K562 (cell line): Measurements from ENCODE around the gene XBP1. TPM values are rescaled to one million over a fixed set of nuclear protein-coding genes. Genes with fewer than 3 reads are reported as not detected.

Experiments used
- ATAC-seq: fragments of 200-7000 bp; cut with Tn5 transposase; 3 replicates; pipeline ENCODE4 v1.9.1; 2020; ENCODE audit warnings: moderate library complexity
- BruUV-seq: library from RNA; stranded (reverse); fragments of 400-500 nt; replicated peaks from 2 replicates; lab custom pipeline; 2021; lab: Mats Ljungman, UMichigan
- CTCF ChIA-PET: fragments of 300-600 bp; formaldehyde crosslinking; extraction: SDS; loops from one replicate; lab custom pipeline; 2021; ENCODE audit warnings: low intra/inter-chr PET ratio; lab: Yijun Ruan, JAX
- POLR2A ChIA-PET: fragments of 300-600, 350-650 bp; sonication (Branson Sonifier 250); formaldehyde crosslinking; extraction: SDS; loops from one replicate; lab custom pipeline; 2021; ENCODE audit warnings: antibody characterized with exemption, inconsistent platforms; lab: Yijun Ruan, JAX
- DNase-seq, 4 experiments: peaks; one replicate each; pipeline versions ENCODE4 v3.0.0 to v3.0.0-alpha.2; 2011 to 2018; ENCODE audit warnings: low spot score in 3 of 4, mixed read lengths in 3 of 4; ENCODE audit errors: extremely low read depth in 1 of 4
- FAIRE-seq: peaks from 2 replicates; lab custom pipeline; 2011; peaks lifted over from hg19 to GRCh38; lab: Jason Lieb, UNC
- H2AFZ ChIP-seq: 2 replicates; pipeline ENCODE4 v1.6.0; 2011; ENCODE audit warnings: low read depth, low read length, control low read depth, inconsistent platforms
- H3K27ac ChIP-seq: fragments of 200-600 bp; 3 replicates; pipeline ENCODE4 v1.8.0; 2011; ENCODE audit warnings: low read depth, mild to moderate bottlenecking, control low read depth, inconsistent platforms, low read length, moderate library complexity, mixed read lengths; ENCODE audit errors: extremely low read depth
- H3K27me3 ChIP-seq, 2 experiments: fragments of 300-600 bp in 1 of 2; 2 replicates in 1 of 2; 3 replicates in 1 of 2; pipeline versions ENCODE4 v1.6.0 to v1.8.0; 2011; ENCODE audit warnings: inconsistent platforms in 2 of 2, low read length in 2 of 2, mild to moderate bottlenecking in 1 of 2, mixed read lengths in 1 of 2, moderate library complexity in 1 of 2; ENCODE audit not compliant: control insufficient read depth in 2 of 2, insufficient read depth in 2 of 2
- H3K36me3 ChIP-seq: fragments of 300-600 bp; 3 replicates; pipeline ENCODE4 v1.8.0; 2011; ENCODE audit warnings: mild to moderate bottlenecking, low read length, inconsistent platforms; ENCODE audit not compliant: control insufficient read depth, insufficient read depth
- H3K4me1 ChIP-seq, 2 experiments: fragments of 200-600 bp in 1 of 2; replicated peaks in 1 of 2; 2 replicates in 1 of 2; 3 replicates in 1 of 2; pipeline versions ENCODE4 v1.5.1 to v1.8.0; 2011; ENCODE audit warnings: inconsistent platforms in 2 of 2, low read length in 2 of 2, mild to moderate bottlenecking in 1 of 2, mixed read lengths in 1 of 2, moderate library complexity in 1 of 2; ENCODE audit not compliant: control insufficient read depth in 2 of 2, insufficient read depth in 2 of 2
- H3K4me2 ChIP-seq: 2 replicates; pipeline ENCODE4 v1.6.1; 2011; ENCODE audit warnings: low read length, control low read depth, inconsistent platforms, mixed read lengths; ENCODE audit not compliant: insufficient read depth
- H3K4me3 ChIP-seq: fragments of 200-600 bp; sonication (generic), shearing (Covaris generic); 2 replicates; pipeline ENCODE4 v1.5.1; 2016; ENCODE audit warnings: control low read depth, inconsistent platforms
- H3K79me2 ChIP-seq: fragments of 200-600 bp; 3 replicates; pipeline ENCODE4 v1.8.0; 2011; ENCODE audit warnings: low read length, inconsistent platforms; ENCODE audit not compliant: control insufficient read depth, insufficient read depth
- H3K9ac ChIP-seq, 2 experiments: 2 replicates each; pipeline versions ENCODE4 v1.6.0 to v1.6.1; 2011; ENCODE audit warnings: low read depth in 2 of 2, low read length in 2 of 2, control low read depth in 1 of 2, inconsistent platforms in 1 of 2, mild to moderate bottlenecking in 1 of 2, mixed read lengths in 1 of 2; ENCODE audit not compliant: insufficient read depth in 1 of 2
- H3K9me1 ChIP-seq: one replicate; pipeline ENCODE4 v1.6.0; 2011; ENCODE audit warnings: inconsistent platforms, mild to moderate bottlenecking, low read length, moderate library complexity; ENCODE audit not compliant: control insufficient read depth, insufficient read depth
- H3K9me3 ChIP-seq: replicated peaks from 2 replicates; pipeline ENCODE4 v1.5.1; 2011; ENCODE audit warnings: low read depth, low read length, inconsistent platforms; ENCODE audit not compliant: control insufficient read depth, insufficient read depth
- H4K20me1 ChIP-seq: replicated peaks from 2 replicates; pipeline ENCODE4 v1.6.1; 2011; ENCODE audit warnings: low read length, inconsistent platforms, mixed read lengths; ENCODE audit not compliant: control insufficient read depth, insufficient read depth
- CBX3 ChIP-seq, 2 experiments: IDR thresholded peaks; 1 replicate in 1 of 2; 2 replicates in 1 of 2; pipeline ENCODE4 v1.6.1; 2012; ENCODE audit warnings: inconsistent platforms in 2 of 2, low read length in 2 of 2, borderline replicate concordance in 1 of 2, control low read depth in 1 of 2
- DMBX1 ChIP-seq: fragments of 250-450 bp; sonication (Bioruptor Pico); IDR thresholded peaks from 2 replicates; pipeline ENCODE4 v1.8.0; 2022; ENCODE audit warnings: inconsistent platforms, mild to moderate bottlenecking, moderate library complexity, borderline replicate concordance
- GABPA ChIP-seq: fragments of 200-800 bp; sonication (Bioruptor generic); conservative IDR thresholded peaks from 2 replicates; pipeline ENCODE4 v1.6.1; 2016; ENCODE audit warnings: low read depth, missing genetic modification characterization, missing compliant biosample characterization
- HNRNPLL ChIP-seq: fragments of 200-400 bp; formaldehyde crosslinking; IDR thresholded peaks from 2 replicates; pipeline ENCODE4 v1.6.1; 2017; ENCODE audit warnings: low read length, low read depth, mild to moderate bottlenecking; ENCODE audit not compliant: poor library complexity, severe bottlenecking
- LEF1 ChIP-seq: fragments of 450-650 bp; IDR thresholded peaks from 2 replicates; pipeline ENCODE4 v1.6.1; 2016; ENCODE audit warnings: mild to moderate bottlenecking
- PML ChIP-seq: IDR thresholded peaks from 2 replicates; pipeline ENCODE4 v1.6.1; 2012; ENCODE audit warnings: low read length, inconsistent platforms
- RBBP5 ChIP-seq: fragments of 200-600 bp; sonication (generic); IDR thresholded peaks from 2 replicates; pipeline ENCODE4 v1.6.1; 2012; ENCODE audit warnings: borderline replicate concordance, mild to moderate bottlenecking, low read length, control low read depth, inconsistent platforms; ENCODE audit not compliant: insufficient read depth, poor library complexity, severe bottlenecking
- RBM14 ChIP-seq: fragments of 200-400 bp; formaldehyde crosslinking; IDR thresholded peaks from 2 replicates; pipeline ENCODE4 v1.6.1; 2018; ENCODE audit warnings: low read depth, mild to moderate bottlenecking, low read length, moderate library complexity, borderline replicate concordance; ENCODE audit not compliant: insufficient read depth
- TFAM ChIP-seq: fragments of 250-450 bp; sonication (Bioruptor Pico); conservative IDR thresholded peaks from 2 replicates; pipeline ENCODE4 v1.5.0; 2021; ENCODE audit warnings: mild to moderate bottlenecking, moderate library complexity
- ZBTB11 ChIP-seq, 3 experiments: fragments of 200-800 bp in 1 of 3; fragments of 250-450 bp in 1 of 3; fragments of 450-650 bp in 1 of 3; sonication (Bioruptor Pico) in 1 of 3; sonication (Bioruptor generic) in 1 of 3; formaldehyde crosslinking in 1 of 3; IDR thresholded peaks; 2 replicates each; pipeline versions ENCODE4 v1.6.1 to v1.8.0; 2016 to 2022; ENCODE audit warnings: mild to moderate bottlenecking in 2 of 3, missing genetic modification characterization in 2 of 3, missing compliant biosample characterization in 1 of 3, moderate library complexity in 1 of 3
- ZNF133 ChIP-seq: fragments of 250-450 bp; sonication (Bioruptor Pico); IDR thresholded peaks from 2 replicates; pipeline ENCODE4 v1.4.0; 2020; ENCODE audit warnings: mild to moderate bottlenecking
- ZNF41 ChIP-seq: fragments of 250-450 bp; sonication (Bioruptor Pico); conservative IDR thresholded peaks from 2 replicates; pipeline ENCODE4 v1.4.0; 2020; ENCODE audit warnings: mild to moderate bottlenecking
- ZNF668 ChIP-seq: fragments of 250-450 bp; sonication (Bioruptor Pico); IDR thresholded peaks from 2 replicates; pipeline ENCODE4 v1.8.0; 2022; ENCODE audit warnings: mild to moderate bottlenecking, inconsistent platforms
- ZNF696 ChIP-seq: fragments of 250-450 bp; sonication (Bioruptor Pico); conservative IDR thresholded peaks from 2 replicates; pipeline ENCODE4 v1.4.0; 2020; ENCODE audit warnings: mild to moderate bottlenecking, moderate library complexity
- WGBS: fragments of 100-300 bp; shearing (Covaris generic); methylation state at CpG from one replicate; pipeline ENCODE4 v1.1.6; 2016; ENCODE audit warnings: low coverage, mixed read lengths; ENCODE audit not compliant: insufficient coverage; ENCODE audit errors: missing lambda C conversion rate; 5-methylcytosine and 5-hydroxymethylcytosine counted together
- in situ Hi-C: fragments of 300-500 bp; cut with MboI; formaldehyde crosslinking; loops from 4 replicates; pipeline ENCODE4 v1.15.0; 2018; ENCODE audit warnings: inconsistent platforms, mixed read lengths
- intact Hi-C: fragments of 100-400 bp; cut with micrococcal nuclease; formaldehyde crosslinking; loops from 2 replicates; pipeline ENCODE4 v1.14.2; 2022
- polyA plus RNA-seq, 8 experiments: library from polyadenylated mRNA; depleted of rRNA in 4 of 8; stranded (reverse) in 5 of 8; unstranded in 3 of 8; fragments of >200 nt; fragmentation: Nextera tagmentation in 2 of 8; fragmentation: Illumina TruSeq in 1 of 8; extraction: Ambion mirVana in 2 of 8; extraction: Trizol in 1 of 8; gene quantifications; 2 replicates each; pipeline versions ENCODE4 v1.2.1 to v1.2.3, GENCODE V29; 2011 to 2014; ENCODE audit warnings: inconsistent platforms in 1 of 8, missing spikeins in 1 of 8
- total RNA-seq, 7 experiments: library from RNA; depleted of rRNA in 6 of 7; stranded (reverse); fragments of >200 nt in 6 of 7; fragmentation: Illumina TruSeq in 2 of 7; extraction: Trizol in 2 of 7; gene quantifications; 2 replicates each; pipeline versions ENCODE4 v1.2.1 to v1.2.3, GENCODE V29; 2011 to 2021; ENCODE audit warnings: low replicate concordance in 1 of 7

Gene XBP1
- total and polyA plus RNA-seq, 9 of the 15 experiments (the other 6 are each of a cell fraction or from before 2014, with no cell fraction given) = 25.0 to 218 (median 94.6) TPM

GRCh38 chr22:28761449-28761755 is 39.0 kb downstream of the XBP1 start:
- Histone ChIP-seq H2AFZ (peak overlapping the region; percentile 68; the same call in 1 of the 2 replicates), H3K9me1 (no peaks in the 10 kb centered on the region), H3K36me3 (no peaks in the 10 kb centered on the region), H3K4me2 (no peak overlapping the region), H3K9me3 (no peaks in the 10 kb centered on the region), H3K4me1 (no peaks in the 10 kb centered on the region), H3K4me3 (no peak overlapping the region), H3K27me3 (no peaks in the 10 kb centered on the region), H3K9ac (no peak overlapping the region), H3K79me2 (no peaks in the 10 kb centered on the region), H3K27ac (no peak overlapping the region), H4K20me1 (no peaks in the 10 kb centered on the region)
- 82% methylated on average over 9 of the region's 10 CpGs for WGBS
- TF ChIP-seq RBBP5 = no peak
- no peak for TF ChIP-seq HNRNPLL
- no peak for TF ChIP-seq GABPA (tag)
- TF ChIP-seq ZNF668 (CRISPR knock-in tag) = no peak
- TF ChIP-seq LEF1 = no peak
- no peak for TF ChIP-seq ZBTB11 (CRISPR knock-in tag; IDR thresholded peaks at IDR 0.05)
- TF ChIP-seq ZNF41 (CRISPR knock-in tag) = no peak
- no peak for TF ChIP-seq DMBX1 (CRISPR knock-in tag)
- TF ChIP-seq CBX3 (IDR thresholded peaks at IDR 0.05; ENCODE audit: borderline replicate concordance in 1 of 2, low read length in 2 of 2) = no peak
- no peak for TF ChIP-seq ZNF696
- no peak for TF ChIP-seq ZNF133 (CRISPR knock-in tag)
- no peak for TF ChIP-seq PML
- no peak for TF ChIP-seq TFAM (CRISPR knock-in tag)
- TF ChIP-seq RBM14 = no peak
- DNase-seq (no peak), FAIRE-seq (no peak), ATAC-seq (no peak)
- ChIA-PET CTCF (no interaction called here), POLR2A (interaction anchor here (1.4 kb wide), 1 partner anchor 18 kb away, joined by 5 read pairs; no protein-coding TSS in a partner anchor)
- in situ Hi-C loops = no loop called here
- intact Hi-C loops = no loop called here
- BruUV-seq = no TSS peak
